Activated CD8-positive, alpha-beta memory T cell treated with anti-CD3 and anti-CD28 coated beads, Interleukin-2, amount 10 ng/mL, durations not matched to agents 7 days and 5 days (primary cell): ENCODE data around the gene CAP1. TPM values are rescaled to one million over a fixed set of nuclear protein-coding genes. Genes with fewer than 3 reads are reported as not detected.

Source experiments
- total RNA-seq, 2 experiments: library from RNA; stranded (reverse); gene quantifications; one replicate each; pipeline ENCODE4 v1.2.3, GENCODE V29; 2021

The CAP1 gene
- total RNA-seq, 2 experiments from 2014 or later = 647 to 727 TPM

Other genes starting within 250 kb of the CAP1 start
- 10 to 100 TPM; 16.8 to 21.2 TPM for gene TRIT1, start 157.2 kb upstream of the CAP1 start, total RNA-seq
- gene MYCL, start 138.8 kb upstream of the CAP1 start, total RNA-seq = under 1 TPM; 0.12 to 0.26 TPM
- 1 to 10 TPM; 2.9 to 7.0 TPM for gene MFSD2A, start 85.6 kb upstream of the CAP1 start, total RNA-seq
- 10 to 100 TPM; 74.1 to 96.6 TPM for gene PPT1, start 56.5 kb downstream of the CAP1 start, total RNA-seq
- gene RLF, start 120.7 kb downstream of the CAP1 start, total RNA-seq = 10 to 100 TPM; 18.8 to 21.4 TPM
- gene TMCO2, start 207.2 kb downstream of the CAP1 start, total RNA-seq = under 1 TPM in 1 of 2 experiments, not detected in 1; 0.41 TPM
- 10 to 100 TPM; 23.3 to 41.1 TPM for gene ZMPSTE24, start 217.5 kb downstream of the CAP1 start, total RNA-seq